Lung (tissue), 12 donors: Measurements from ENCODE around the gene KCNJ5. TPM values are rescaled to one million over a fixed set of nuclear protein-coding genes. Genes with fewer than 3 reads are reported as not detected.

Experiments
- ATAC-seq: fragments of 200-7000 bp; cut with Tn5 transposase; one replicate; pipeline ENCODE4 v1.9.1; 2020; ENCODE audit warnings: moderate number of reproducible peaks; ENCODE audit not compliant: insufficient read depth, low FRiP score
- DNase-seq, 3 donors: peaks; one replicate each; pipeline ENCODE4 v3.0.0-alpha.2; 2013 to 2017
- H3K27ac ChIP-seq, 2 donors: one replicate each; pipeline ENCODE4 v1.5.1; 2013; ENCODE audit warnings: mild to moderate bottlenecking in 2 of 2, moderate library complexity in 2 of 2, control low read depth in 1 of 2, inconsistent platforms in 1 of 2, low read depth in 1 of 2, low read length in 1 of 2
- H3K27me3 ChIP-seq, 3 donors: one replicate each; pipeline ENCODE4 v1.5.1; 2013; ENCODE audit warnings: low read length in 2 of 3; ENCODE audit not compliant: control insufficient read depth in 3 of 3, insufficient read depth in 3 of 3
- H3K36me3 ChIP-seq, 4 donors: one replicate each; pipeline ENCODE4 v1.5.1; 2013; ENCODE audit warnings: low read length in 4 of 4, mild to moderate bottlenecking in 1 of 4, moderate library complexity in 1 of 4; ENCODE audit not compliant: control insufficient read depth in 4 of 4, insufficient read depth in 4 of 4
- H3K4me1 ChIP-seq, 5 donors: one replicate each; pipeline ENCODE4 v1.5.1; 2013; ENCODE audit warnings: low read length in 5 of 5, mild to moderate bottlenecking in 2 of 5, moderate library complexity in 1 of 5; ENCODE audit not compliant: control insufficient read depth in 5 of 5, insufficient read depth in 5 of 5
- H3K4me3 ChIP-seq: one replicate; pipeline ENCODE4 v1.5.1; 2013; ENCODE audit warnings: mild to moderate bottlenecking, control low read depth, moderate library complexity
- H3K9ac ChIP-seq, 2 donors: one replicate each; pipeline ENCODE4 v1.5.1; 2013; ENCODE audit warnings: low read length in 2 of 2, control low read depth in 1 of 2; ENCODE audit not compliant: insufficient read depth in 1 of 2
- H3K9me3 ChIP-seq, 4 donors: one replicate each; pipeline ENCODE4 v1.5.1; 2013; ENCODE audit warnings: low read length in 3 of 4, mild to moderate bottlenecking in 1 of 4, moderate library complexity in 1 of 4; ENCODE audit not compliant: control insufficient read depth in 4 of 4, insufficient read depth in 3 of 4
- WGBS, 2 donors: extraction: QIAGEN DNeasy Blood & Tissue Kit; methylation state at CpG; one replicate each; pipeline ENCODE4 v1.1.7; 2013; 5-methylcytosine and 5-hydroxymethylcytosine counted together
- polyA plus RNA-seq, 2 donors: library from polyadenylated mRNA; stranded (reverse); fragments of 200-250 nt; gene quantifications; one replicate each; pipeline ENCODE4 v1.2.1, GENCODE V29; 2013
- total RNA-seq, 2 donors: library from RNA; depleted of rRNA in 1 of 2; stranded (reverse); fragments of >200 nt in 1 of 2; gene quantifications; one replicate each; pipeline ENCODE4 v1.2.1, GENCODE V29; 2014 to 2021
- TF ChIP-seq, protein P1 (sequence below): IDR thresholded peaks from 2 replicates; pipeline ENCODE4 v1.5.1; 2012; ENCODE audit warnings: mild to moderate bottlenecking; ENCODE audit errors: control extremely low read depth, extremely low read depth
- donor health status: control.
- donor health status: control.
- donor health status: Bipolar disorder and iron deficiency.
- donor health status: healthy.
- donor health status: DM: yes; HTN: yes; CAD: no.

The KCNJ5 gene
- total and polyA plus RNA-seq, 4 donors, result 2.0 to 5.0 (median 2.8) TPM

DNA sequence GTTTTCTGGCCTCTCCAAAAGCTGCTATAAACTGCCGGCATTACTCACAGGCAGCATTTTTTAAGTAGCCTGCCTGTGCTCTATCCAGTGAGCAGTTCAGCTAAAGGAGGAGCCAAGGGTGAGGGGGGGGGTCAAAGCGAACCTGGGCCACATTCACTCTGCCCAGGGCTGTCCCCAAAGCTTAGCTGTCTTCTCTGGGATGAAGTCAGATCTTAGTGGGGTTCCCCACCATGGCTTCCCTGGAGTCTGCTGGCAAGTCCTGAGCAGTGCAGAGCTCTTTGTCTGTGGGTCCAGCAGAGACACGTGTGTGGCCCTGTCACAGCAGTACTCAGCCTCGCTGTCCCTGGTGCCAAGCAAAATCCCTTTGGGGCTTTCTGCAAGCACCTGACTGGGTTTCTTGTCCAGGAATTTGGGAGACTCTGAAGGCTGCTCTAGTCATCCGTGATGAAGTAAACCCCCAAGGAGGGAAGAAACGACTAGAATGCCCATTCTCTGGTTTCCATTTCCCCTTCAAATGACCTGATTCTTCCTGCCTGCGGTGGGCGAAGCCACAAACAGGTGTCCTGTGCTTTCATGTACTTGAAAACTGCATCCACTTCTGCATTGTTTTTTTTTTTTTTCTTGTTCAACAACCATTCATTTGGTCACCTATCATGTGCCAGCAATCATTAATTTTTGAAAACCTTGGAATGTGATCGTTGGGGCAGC lies 2.6 kb downstream of the KCNJ5 start:
- Histone ChIP-seq H3K27me3 (peaks cover 0 to 11% (median 4%) of the 10 kb centered on the region in 3 donors), H3K9me3 (no peaks in the 10 kb centered on the region), H3K27ac (peak overlapping the region; percentile 27 to 63), H3K36me3 (no peaks in the 10 kb centered on the region), H3K9ac (no peak overlapping the region), H3K4me3 (no peak overlapping the region), H3K4me1 (peaks cover 0 to 21% (median 4%) of the 10 kb centered on the region in 5 donors)
- TF ChIP-seq, protein P1, sequence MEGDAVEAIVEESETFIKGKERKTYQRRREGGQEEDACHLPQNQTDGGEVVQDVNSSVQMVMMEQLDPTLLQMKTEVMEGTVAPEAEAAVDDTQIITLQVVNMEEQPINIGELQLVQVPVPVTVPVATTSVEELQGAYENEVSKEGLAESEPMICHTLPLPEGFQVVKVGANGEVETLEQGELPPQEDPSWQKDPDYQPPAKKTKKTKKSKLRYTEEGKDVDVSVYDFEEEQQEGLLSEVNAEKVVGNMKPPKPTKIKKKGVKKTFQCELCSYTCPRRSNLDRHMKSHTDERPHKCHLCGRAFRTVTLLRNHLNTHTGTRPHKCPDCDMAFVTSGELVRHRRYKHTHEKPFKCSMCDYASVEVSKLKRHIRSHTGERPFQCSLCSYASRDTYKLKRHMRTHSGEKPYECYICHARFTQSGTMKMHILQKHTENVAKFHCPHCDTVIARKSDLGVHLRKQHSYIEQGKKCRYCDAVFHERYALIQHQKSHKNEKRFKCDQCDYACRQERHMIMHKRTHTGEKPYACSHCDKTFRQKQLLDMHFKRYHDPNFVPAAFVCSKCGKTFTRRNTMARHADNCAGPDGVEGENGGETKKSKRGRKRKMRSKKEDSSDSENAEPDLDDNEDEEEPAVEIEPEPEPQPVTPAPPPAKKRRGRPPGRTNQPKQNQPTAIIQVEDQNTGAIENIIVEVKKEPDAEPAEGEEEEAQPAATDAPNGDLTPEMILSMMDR, result no peak
- WGBS, 2 donors, result 51 to 61% methylated on average over 9 of the region's 9 CpGs
- no peak for DNase-seq
- no peak for ATAC-seq

DNA sequence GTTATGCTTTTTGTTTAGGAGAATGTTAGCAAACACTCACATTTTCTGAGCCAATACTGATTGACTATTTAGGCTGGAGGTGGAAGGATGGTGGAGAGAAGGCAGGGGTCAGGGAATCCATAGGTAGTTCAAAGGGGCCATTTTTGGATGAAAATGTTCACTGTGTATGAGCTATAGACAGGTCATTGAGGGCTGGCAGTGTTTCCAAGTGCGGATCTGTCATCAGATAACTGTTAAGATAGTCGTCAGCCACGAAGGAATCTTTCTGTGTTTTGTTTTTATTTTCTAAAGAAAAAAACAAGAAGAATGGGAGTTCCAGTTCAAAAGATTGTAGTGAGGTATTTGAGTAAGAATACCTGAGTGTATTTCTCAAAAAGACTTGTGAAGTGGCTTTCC lies 3.1 kb downstream of the KCNJ5 start:
- no peak for ATAC-seq
- WGBS, 2 donors, result 68 to 82% methylated on average over 3 of the region's 3 CpGs
- peaks cover 0 to 21% (median 4%) of the 10 kb centered on the region in 5 donors for H3K4me1 ChIP-seq

DNA sequence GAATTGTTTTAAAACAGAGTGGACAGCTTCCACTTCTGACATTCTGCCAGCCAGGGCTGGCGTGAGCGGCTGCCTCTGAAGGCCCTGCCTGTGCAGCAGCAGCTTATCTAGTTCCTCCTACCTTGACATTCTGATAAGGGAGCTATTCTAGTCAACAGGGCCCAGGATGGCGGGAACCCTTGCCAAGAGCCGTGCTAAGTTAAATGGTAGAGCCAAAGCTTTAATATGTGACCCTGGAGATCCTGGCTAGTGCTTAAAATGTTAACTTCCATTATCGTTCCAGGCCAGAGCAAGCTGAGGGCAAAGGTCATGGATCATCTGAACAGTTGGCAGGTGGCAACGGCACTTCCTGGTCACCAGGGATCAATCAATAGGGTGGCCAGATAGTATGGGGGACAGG lies 3.5 kb downstream of the KCNJ5 start:
- peak; percentile 54 to 80 (median 68) for DNase-seq

More for the DNA sequence above, 3.1 kb downstream of the KCNJ5 start:
- Histone ChIP-seq H3K9ac (no peak overlapping the region), H3K27ac (peak overlapping the region; percentile 27 to 63), H3K9me3 (no peaks in the 10 kb centered on the region), H3K4me3 (no peak overlapping the region), H3K27me3 (peaks cover 0 to 11% (median 1%) of the 10 kb centered on the region in 3 donors), H3K36me3 (no peaks in the 10 kb centered on the region)
- no peak for DNase-seq
- TF ChIP-seq, protein P1, result no peak

More for the DNA sequence above, 3.5 kb downstream of the KCNJ5 start:
- H3K36me3 ChIP-seq, result no peaks in the 10 kb centered on the region
- H3K27me3 ChIP-seq, result peaks cover 0 to 7% (median 0%) of the 10 kb centered on the region in 3 donors
- H3K4me1 ChIP-seq, result peaks cover 0 to 21% (median 4%) of the 10 kb centered on the region in 5 donors
- no peaks in the 10 kb centered on the region for H3K9me3 ChIP-seq
- TF ChIP-seq, protein P1, result no peak
- 44 to 74% methylated on average over 6 of the region's 6 CpGs for WGBS, 2 donors
- no peak overlapping the region for H3K4me3 ChIP-seq
- H3K9ac ChIP-seq, result no peak overlapping the region
- peak overlapping the region in 1 of 2 donors; percentile 27 for H3K27ac ChIP-seq
- peak; percentile 23 for ATAC-seq
